HepG2 (cell line): ENCODE data around the gene GAS5. TPM values are rescaled to one million over a fixed set of nuclear protein-coding genes. Genes with fewer than 3 reads are reported as not detected.

ENCODE experiments used
- AGO2 ChIP-seq: fragments of 200-400 bp; formaldehyde crosslinking; optimal IDR thresholded peaks from 2 replicates; pipeline ENCODE3; 2017; ENCODE audit warnings: mild to moderate bottlenecking, low read depth, low read length, moderate library complexity
- FOXM1 ChIP-seq: sonication (generic); formaldehyde crosslinking; IDR thresholded peaks from 2 replicates; pipeline ENCODE4 v1.5.0; 2020; ENCODE audit warnings: missing genetic modification reagents
- GPN1 ChIP-seq: sonication (generic); formaldehyde crosslinking; IDR thresholded peaks from 2 replicates; pipeline ENCODE4 v1.5.1; 2020; ENCODE audit warnings: missing genetic modification reagents, borderline replicate concordance
- HMG20A ChIP-seq: IDR thresholded peaks from 2 replicates; pipeline ENCODE4 v1.6.1; 2016; ENCODE audit warnings: borderline replicate concordance
- JARID2 ChIP-seq: sonication (generic); formaldehyde crosslinking; IDR thresholded peaks from 2 replicates; pipeline ENCODE4 v1.8.1; 2023; ENCODE audit warnings: missing genetic modification reagents, inconsistent platforms; ENCODE audit not compliant: insufficient replicate concordance
- JDP2 ChIP-seq: sonication (generic); formaldehyde crosslinking; IDR thresholded peaks from 2 replicates; pipeline ENCODE4 v1.8.1; 2022; ENCODE audit warnings: missing genetic modification reagents, borderline replicate concordance
- KAT2B ChIP-seq: fragments of 150-350 bp; IDR thresholded peaks from 2 replicates; pipeline ENCODE4 v1.6.1; 2014; ENCODE audit warnings: low read depth, low read length, borderline replicate concordance
- KDM2A ChIP-seq: sonication (generic); formaldehyde crosslinking; IDR thresholded peaks from 2 replicates; pipeline ENCODE4 v1.4.0; 2020; ENCODE audit warnings: low read depth, missing genetic modification reagents, borderline replicate concordance
- KLF13 ChIP-seq: sonication (generic); formaldehyde crosslinking; IDR thresholded peaks from 2 replicates; pipeline ENCODE4 v1.4.0; 2020; ENCODE audit warnings: mild to moderate bottlenecking, missing genetic modification reagents
- KLF9 ChIP-seq: IDR thresholded peaks from 2 replicates; pipeline ENCODE4 v1.6.1; 2016; ENCODE audit warnings: low read depth
- MAZ ChIP-seq, 2 experiments: sonication (generic) in 1 of 2; formaldehyde crosslinking in 1 of 2; IDR thresholded peaks; 2 replicates each; pipeline versions ENCODE4 v1.5.0 to v1.6.1; 2012 to 2020; ENCODE audit warnings: low read depth in 2 of 2, mild to moderate bottlenecking in 2 of 2, borderline replicate concordance in 1 of 2, improper control_type of control experiment in 1 of 2, low read length in 1 of 2, missing genetic modification reagents in 1 of 2, moderate library complexity in 1 of 2
- MYNN ChIP-seq: sonication (generic); formaldehyde crosslinking; IDR thresholded peaks from 2 replicates; pipeline ENCODE4 v1.4.0; 2020; ENCODE audit warnings: mild to moderate bottlenecking, low read depth, missing genetic modification reagents
- NAIF1 ChIP-seq: sonication (generic); formaldehyde crosslinking; IDR thresholded peaks from 2 replicates; pipeline ENCODE4 v1.5.0; 2020; ENCODE audit warnings: mild to moderate bottlenecking, missing genetic modification reagents, borderline replicate concordance
- PHB2 ChIP-seq: fragments of 450-650 bp; IDR thresholded peaks from 2 replicates; pipeline ENCODE4 v1.6.1; 2018; ENCODE audit not compliant: partially characterized antibody
- PHF8 ChIP-seq: sonication (generic); formaldehyde crosslinking; IDR thresholded peaks from 2 replicates; pipeline ENCODE4 v1.5.0; 2020; ENCODE audit warnings: missing genetic modification reagents
- PRMT3 ChIP-seq: sonication (generic); formaldehyde crosslinking; IDR thresholded peaks from 2 replicates; pipeline ENCODE4 v1.8.1; 2022; ENCODE audit warnings: low read depth, mild to moderate bottlenecking, moderate library complexity, missing genetic modification reagents, borderline replicate concordance
- RARA ChIP-seq: IDR thresholded peaks from 2 replicates; pipeline ENCODE4 v1.6.1; 2016; ENCODE audit warnings: missing genetic modification reagents, missing compliant biosample characterization
- RFX3 ChIP-seq: IDR thresholded peaks from 2 replicates; pipeline ENCODE4 v1.6.1; 2016; ENCODE audit warnings: missing biosample characterization, missing genetic modification reagents
- SRY ChIP-seq: sonication (generic); formaldehyde crosslinking; IDR thresholded peaks from 2 replicates; pipeline ENCODE4 v1.8.0; 2022; ENCODE audit warnings: mild to moderate bottlenecking, missing genetic modification reagents
- ZKSCAN8 ChIP-seq: IDR thresholded peaks from 2 replicates; pipeline ENCODE4 v1.6.1; 2016; ENCODE audit warnings: borderline replicate concordance, missing genetic modification reagents, missing compliant biosample characterization
- ZNF136 ChIP-seq: sonication (generic); formaldehyde crosslinking; IDR thresholded peaks from 2 replicates; pipeline ENCODE4 v1.8.1; 2022; ENCODE audit warnings: low read depth, mild to moderate bottlenecking, moderate library complexity, missing genetic modification reagents
- ZNF550 ChIP-seq: sonication (generic); formaldehyde crosslinking; IDR thresholded peaks from 2 replicates; pipeline ENCODE4 v1.4.0; 2020; ENCODE audit warnings: mild to moderate bottlenecking, missing genetic modification reagents, borderline replicate concordance
- polyA plus RNA-seq, 8 experiments: library from polyadenylated mRNA; depleted of rRNA in 3 of 8; stranded (reverse) in 7 of 8; unstranded in 1 of 8; fragments of >200 nt; fragmentation: Illumina TruSeq in 4 of 8; extraction: Trizol in 4 of 8; gene quantifications; 2 replicates each; pipeline versions ENCODE4 v1.2.1 to v1.2.3, GENCODE V29; 2011 to 2016; ENCODE audit warnings: low read depth in 4 of 8, missing spikeins in 1 of 8, mixed read lengths in 1 of 8; ENCODE audit not compliant: insufficient read depth in 1 of 8
- total RNA-seq, 5 experiments: library from RNA; depleted of rRNA; stranded (reverse); fragments of >200 nt; fragmentation: Illumina TruSeq; extraction: Trizol; gene quantifications; 2 replicates each; pipeline ENCODE4 v1.2.3, GENCODE V29; 2016; ENCODE audit warnings: low read depth in 1 of 5
- TF ChIP-seq, protein P1 (sequence below): sonication (generic); formaldehyde crosslinking; IDR thresholded peaks from 2 replicates; pipeline ENCODE4 v1.4.0; 2020; ENCODE audit warnings: missing genetic modification reagents
- TF ChIP-seq, protein P2 (sequence below): sonication (generic); formaldehyde crosslinking; IDR thresholded peaks from 2 replicates; pipeline ENCODE4 v1.4.0; 2020; ENCODE audit warnings: missing genetic modification reagents, mild to moderate bottlenecking, borderline replicate concordance
- TF ChIP-seq, protein P3 (sequence below): sonication (generic); formaldehyde crosslinking; IDR thresholded peaks from 2 replicates; pipeline ENCODE4 v1.5.1; 2020; ENCODE audit warnings: missing genetic modification reagents, mild to moderate bottlenecking, borderline replicate concordance
- TF ChIP-seq, protein P4 (sequence below): sonication (generic); formaldehyde crosslinking; IDR thresholded peaks from 2 replicates; pipeline ENCODE4 v1.5.0; 2020; ENCODE audit warnings: missing genetic modification reagents

GAS5 gene
- total and polyA plus RNA-seq, 2 of the 13 experiments (the other 11 are each of a cell fraction or from before 2014, with no cell fraction given): 352 to 738 TPM

DNA sequence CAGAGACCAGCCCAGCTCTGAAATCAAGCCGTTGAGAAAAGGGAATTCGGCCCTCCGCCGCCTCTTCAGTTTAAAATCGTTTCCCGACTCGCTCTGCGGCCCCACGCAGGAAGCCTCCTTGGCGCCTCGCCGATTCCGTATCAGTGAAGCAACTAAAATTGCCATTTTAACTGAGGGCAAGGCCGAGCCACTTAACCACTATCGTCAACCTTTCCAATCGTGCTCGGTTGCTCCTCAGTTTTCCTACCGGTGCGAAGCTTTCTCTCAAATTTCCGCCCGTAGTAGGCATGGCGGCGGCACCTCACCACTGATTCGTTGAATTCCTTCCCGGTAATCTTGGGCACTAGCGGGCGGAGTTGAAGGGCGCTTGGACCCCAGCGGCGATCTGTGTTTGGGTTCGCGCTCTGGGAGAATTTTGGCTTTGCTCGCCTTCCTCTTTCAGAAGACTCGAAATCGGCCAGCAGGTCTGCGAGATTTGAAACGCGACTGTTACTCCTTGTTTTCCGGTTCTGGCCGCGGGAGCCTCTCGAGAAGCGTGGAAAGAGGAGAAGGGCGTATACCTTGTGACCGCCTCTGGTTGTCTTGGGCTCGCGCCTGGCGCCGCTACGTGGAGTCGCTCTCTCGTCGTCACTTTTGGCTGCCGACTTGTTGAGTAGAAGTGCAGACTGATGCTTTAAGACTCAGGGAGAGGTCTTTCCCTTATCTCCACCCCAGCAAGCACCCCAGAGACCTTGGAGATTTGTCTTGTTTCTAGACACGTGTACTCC is 43.3 kb downstream of the GAS5 start, which contains the start of the genes CENPL and DARS2 (continued):
- TF ChIP-seq KAT2B: no peak
- no peak for TF ChIP-seq MYNN (CRISPR knock-in tag)
- TF ChIP-seq PRMT3 (CRISPR knock-in tag): peak; percentile 89; the same call in 1 of the 2 replicates
- TF ChIP-seq, protein P1, sequence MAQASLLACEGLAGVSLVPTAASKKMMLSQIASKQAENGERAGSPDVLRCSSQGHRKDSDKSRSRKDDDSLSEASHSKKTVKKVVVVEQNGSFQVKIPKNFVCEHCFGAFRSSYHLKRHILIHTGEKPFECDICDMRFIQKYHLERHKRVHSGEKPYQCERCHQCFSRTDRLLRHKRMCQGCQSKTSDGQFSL (CRISPR knock-in tag): no peak
- TF ChIP-seq, protein P2, sequence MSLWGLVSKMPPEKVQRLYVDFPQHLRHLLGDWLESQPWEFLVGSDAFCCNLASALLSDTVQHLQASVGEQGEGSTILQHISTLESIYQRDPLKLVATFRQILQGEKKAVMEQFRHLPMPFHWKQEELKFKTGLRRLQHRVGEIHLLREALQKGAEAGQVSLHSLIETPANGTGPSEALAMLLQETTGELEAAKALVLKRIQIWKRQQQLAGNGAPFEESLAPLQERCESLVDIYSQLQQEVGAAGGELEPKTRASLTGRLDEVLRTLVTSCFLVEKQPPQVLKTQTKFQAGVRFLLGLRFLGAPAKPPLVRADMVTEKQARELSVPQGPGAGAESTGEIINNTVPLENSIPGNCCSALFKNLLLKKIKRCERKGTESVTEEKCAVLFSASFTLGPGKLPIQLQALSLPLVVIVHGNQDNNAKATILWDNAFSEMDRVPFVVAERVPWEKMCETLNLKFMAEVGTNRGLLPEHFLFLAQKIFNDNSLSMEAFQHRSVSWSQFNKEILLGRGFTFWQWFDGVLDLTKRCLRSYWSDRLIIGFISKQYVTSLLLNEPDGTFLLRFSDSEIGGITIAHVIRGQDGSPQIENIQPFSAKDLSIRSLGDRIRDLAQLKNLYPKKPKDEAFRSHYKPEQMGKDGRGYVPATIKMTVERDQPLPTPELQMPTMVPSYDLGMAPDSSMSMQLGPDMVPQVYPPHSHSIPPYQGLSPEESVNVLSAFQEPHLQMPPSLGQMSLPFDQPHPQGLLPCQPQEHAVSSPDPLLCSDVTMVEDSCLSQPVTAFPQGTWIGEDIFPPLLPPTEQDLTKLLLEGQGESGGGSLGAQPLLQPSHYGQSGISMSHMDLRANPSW (CRISPR knock-in tag): 0 out of 2 replicates have a peak, but pooled peaks have one; percentile 65
- no peak for TF ChIP-seq SRY
- TF ChIP-seq RFX3 (CRISPR knock-in tag): no peak
- TF ChIP-seq RARA (CRISPR knock-in tag): no peak
- TF ChIP-seq ZNF136 (CRISPR knock-in tag): no peak
- TF ChIP-seq KLF13: no peak
- peak; percentile 99 for TF ChIP-seq NAIF1 (CRISPR knock-in tag)
- peak; percentile 59; the same call in 1 of the 2 replicates for TF ChIP-seq KDM2A
- no peak for TF ChIP-seq JDP2 (CRISPR knock-in tag)
- TF ChIP-seq ZKSCAN8 (CRISPR knock-in tag): no peak
- TF ChIP-seq AGO2: no peak
- TF ChIP-seq FOXM1 (CRISPR knock-in tag): 0 out of 2 replicates have a peak, but pooled peaks have one; percentile 16
- no peak for TF ChIP-seq GPN1 (CRISPR knock-in tag)
- TF ChIP-seq, protein P3, sequence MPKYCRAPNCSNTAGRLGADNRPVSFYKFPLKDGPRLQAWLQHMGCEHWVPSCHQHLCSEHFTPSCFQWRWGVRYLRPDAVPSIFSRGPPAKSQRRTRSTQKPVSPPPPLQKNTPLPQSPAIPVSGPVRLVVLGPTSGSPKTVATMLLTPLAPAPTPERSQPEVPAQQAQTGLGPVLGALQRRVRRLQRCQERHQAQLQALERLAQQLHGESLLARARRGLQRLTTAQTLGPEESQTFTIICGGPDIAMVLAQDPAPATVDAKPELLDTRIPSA (CRISPR knock-in tag): no peak
- TF ChIP-seq, protein P4, sequence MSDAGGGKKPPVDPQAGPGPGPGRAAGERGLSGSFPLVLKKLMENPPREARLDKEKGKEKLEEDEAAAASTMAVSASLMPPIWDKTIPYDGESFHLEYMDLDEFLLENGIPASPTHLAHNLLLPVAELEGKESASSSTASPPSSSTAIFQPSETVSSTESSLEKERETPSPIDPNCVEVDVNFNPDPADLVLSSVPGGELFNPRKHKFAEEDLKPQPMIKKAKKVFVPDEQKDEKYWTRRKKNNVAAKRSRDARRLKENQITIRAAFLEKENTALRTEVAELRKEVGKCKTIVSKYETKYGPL (CRISPR knock-in tag): no peak
- TF ChIP-seq PHB2: no peak
- no peak for TF ChIP-seq JARID2 (CRISPR knock-in tag)
- peak; percentile 57; the same call in 1 of the 2 replicates for TF ChIP-seq MAZ (IDR thresholded peaks at IDR 0.05; ENCODE audit: borderline replicate concordance, low read depth, low read length)
- TF ChIP-seq MAZ (CRISPR knock-in tag; IDR thresholded peaks at IDR 0.05; ENCODE audit: low read depth): peak; percentile 15; the same call in 1 of the 2 replicates
- no peak for TF ChIP-seq KLF9 (CRISPR knock-in tag)
- TF ChIP-seq ZNF550 (CRISPR knock-in tag): peak; percentile 36; the same call in 1 of the 2 replicates
- TF ChIP-seq PHF8 (CRISPR knock-in tag): peak; percentile 80
- TF ChIP-seq HMG20A: no peak
